H1 (cell line): Measurements from ENCODE around the gene VIPR2. TPM values are rescaled to one million over a fixed set of nuclear protein-coding genes. Genes with fewer than 3 reads are reported as not detected.

Source experiments
- CTCF ChIA-PET: fragments of 300-600 bp; sonication (Branson Sonifier 250); formaldehyde crosslinking; loops from one replicate; lab custom pipeline; 2021; ENCODE audit not compliant: partially characterized antibody; lab: Charles Lee
- POLR2A ChIA-PET: fragments of 300-600 bp; sonication (Branson Sonifier 250); formaldehyde crosslinking; loops from one replicate; lab custom pipeline; 2021; ENCODE audit warnings: inconsistent platforms; ENCODE audit not compliant: partially characterized antibody; lab: Charles Lee
- DNase-seq, 2 experiments: peaks; one replicate each; pipeline versions ENCODE4 v3.0.0 to v3.0.0-alpha.2; 2010 to 2022; ENCODE audit warnings: low spot score in 2 of 2, low read depth in 1 of 2, mixed read lengths in 1 of 2
- FAIRE-seq: peaks from 2 replicates; lab custom pipeline; 2011; peaks lifted over from hg19 to GRCh38; lab: Jason Lieb, UNC
- H2AFZ ChIP-seq: 2 replicates; pipeline ENCODE4 v1.8.1; 2012; ENCODE audit warnings: low read length, inconsistent platforms
- H2AK5ac ChIP-seq: 2 replicates; pipeline ENCODE4 v1.6.1; 2013; ENCODE audit warnings: low read depth, low read length
- H2BK120ac ChIP-seq: replicated peaks from 2 replicates; pipeline ENCODE3; 2013; ENCODE audit warnings: low read depth, low read length, inconsistent platforms
- H2BK12ac ChIP-seq: 2 replicates; pipeline ENCODE4 v1.6.1; 2013; ENCODE audit warnings: low read depth, low read length
- H2BK15ac ChIP-seq: 2 replicates; pipeline ENCODE4 v1.6.1; 2013; ENCODE audit warnings: low read length
- H2BK20ac ChIP-seq: 2 replicates; pipeline ENCODE4 v1.6.1; 2013; ENCODE audit warnings: low read length
- H2BK5ac ChIP-seq: 2 replicates; pipeline ENCODE4 v1.6.1; 2013; ENCODE audit warnings: low read depth, low read length
- H3K14ac ChIP-seq: 2 replicates; pipeline ENCODE4 v1.6.1; 2013; ENCODE audit warnings: inconsistent platforms; ENCODE audit not compliant: insufficient read length
- H3K18ac ChIP-seq: 2 replicates; pipeline ENCODE4 v1.6.1; 2013; ENCODE audit warnings: low read length; ENCODE audit errors: extremely low read depth
- H3K23ac ChIP-seq: 2 replicates; pipeline ENCODE4 v1.6.1; 2013; ENCODE audit warnings: inconsistent platforms; ENCODE audit not compliant: insufficient read length
- H3K23me2 ChIP-seq: 2 replicates; pipeline ENCODE4 v1.6.1; 2013; ENCODE audit warnings: low read depth, low read length
- H3K27ac ChIP-seq: 2 replicates; pipeline ENCODE4 v1.6.1; 2011; ENCODE audit warnings: low read depth, low read length, inconsistent platforms
- H3K27me3 ChIP-seq, 4 experiments: replicated peaks in 1 of 4; 1 replicate in 1 of 4; 2 replicates in 3 of 4; pipeline versions ENCODE4 v1.6.1 to v1.8.1; 2011 to 2013; ENCODE audit warnings: low read length in 3 of 4, mild to moderate bottlenecking in 3 of 4, inconsistent platforms in 2 of 4, mixed read lengths in 2 of 4, moderate library complexity in 1 of 4; ENCODE audit not compliant: control insufficient read depth in 3 of 4, insufficient read depth in 3 of 4; ENCODE audit errors: extremely low read depth in 1 of 4
- H3K36me3 ChIP-seq, 4 experiments: 2 replicates each; pipeline versions ENCODE4 v1.6.1 to v1.8.1; 2011 to 2013; ENCODE audit warnings: mild to moderate bottlenecking in 4 of 4, low read length in 3 of 4, moderate library complexity in 2 of 4, control low read depth in 1 of 4, inconsistent platforms in 1 of 4; ENCODE audit not compliant: insufficient read depth in 4 of 4, control insufficient read depth in 2 of 4
- H3K4ac ChIP-seq: replicated peaks from 2 replicates; pipeline ENCODE3; 2013; ENCODE audit warnings: low read length, low read depth, mixed read lengths, inconsistent platforms; ENCODE audit not compliant: insufficient read length
- H3K4me1 ChIP-seq, 4 experiments: replicated peaks in 1 of 4; 1 replicate in 1 of 4; 2 replicates in 3 of 4; pipeline versions ENCODE4 v1.6.1 to v1.8.1; 2011 to 2013; ENCODE audit warnings: low read length in 3 of 4, inconsistent platforms in 2 of 4, mixed read lengths in 1 of 4; ENCODE audit not compliant: insufficient read depth in 4 of 4, control insufficient read depth in 3 of 4
- H3K4me2 ChIP-seq, 2 experiments: 2 replicates each; pipeline versions ENCODE4 v1.6.1 to v1.8.1; 2011 to 2013; ENCODE audit warnings: low read depth in 2 of 2, low read length in 2 of 2, control low read depth in 1 of 2, inconsistent platforms in 1 of 2, mild to moderate bottlenecking in 1 of 2; ENCODE audit not compliant: insufficient read depth in 1 of 2
- H3K4me3 ChIP-seq, 4 experiments: fragments of 200-600, 300-600 bp in 1 of 4; sonication (generic), shearing (Covaris generic), sonication (Bioruptor Twin) in 1 of 4; 2 replicates each; pipeline versions ENCODE4 v1.5.1 to v1.8.1; 2011 to 2016; ENCODE audit warnings: low read length in 4 of 4, low read depth in 3 of 4, control low read depth in 2 of 4, inconsistent platforms in 2 of 4, mild to moderate bottlenecking in 2 of 4, mixed read lengths in 1 of 4, moderate library complexity in 1 of 4; ENCODE audit not compliant: insufficient read depth in 2 of 4; ENCODE audit errors: extremely low read depth in 1 of 4
- H3K56ac ChIP-seq: replicated peaks from 2 replicates; pipeline ENCODE3; 2013; ENCODE audit warnings: low read depth, mild to moderate bottlenecking, mixed read lengths, low read length, inconsistent platforms; ENCODE audit not compliant: insufficient read length
- H3K79me1 ChIP-seq: 2 replicates; pipeline ENCODE4 v1.6.1; 2013; ENCODE audit warnings: low read depth, low read length, control low read depth
- H3K79me2 ChIP-seq, 2 experiments: 2 replicates each; pipeline versions ENCODE4 v1.6.1 to v1.8.1; 2012 to 2013; ENCODE audit warnings: low read length in 2 of 2, mild to moderate bottlenecking in 2 of 2, inconsistent platforms in 1 of 2; ENCODE audit not compliant: insufficient read depth in 2 of 2, control insufficient read depth in 1 of 2
- H3K9ac ChIP-seq, 4 experiments: replicated peaks in 1 of 4; 1 replicate in 1 of 4; 2 replicates in 3 of 4; pipeline versions ENCODE4 v1.6.1 to v1.8.1; 2011 to 2013; ENCODE audit warnings: low read depth in 3 of 4, low read length in 3 of 4, control low read depth in 2 of 4, mild to moderate bottlenecking in 2 of 4, moderate library complexity in 2 of 4, inconsistent platforms in 1 of 4; ENCODE audit errors: extremely low read depth in 1 of 4
- H3K9me3 ChIP-seq, 2 experiments: 2 replicates each; pipeline versions ENCODE4 v1.6.1 to v1.8.1; 2012 to 2013; ENCODE audit warnings: mild to moderate bottlenecking in 2 of 2, moderate library complexity in 2 of 2, control low read depth in 1 of 2, inconsistent platforms in 1 of 2, low read depth in 1 of 2, low read length in 1 of 2, mixed read lengths in 1 of 2; ENCODE audit not compliant: insufficient read depth in 2 of 2
- H4K20me1 ChIP-seq, 2 experiments: replicated peaks in 1 of 2; 2 replicates each; pipeline versions ENCODE3 to v1.8.1; 2011 to 2013; ENCODE audit warnings: inconsistent platforms in 2 of 2, low read length in 2 of 2, mild to moderate bottlenecking in 1 of 2; ENCODE audit not compliant: insufficient read depth in 2 of 2, control insufficient read depth in 1 of 2
- H4K5ac ChIP-seq: 2 replicates; pipeline ENCODE4 v1.6.1; 2013; ENCODE audit warnings: low read length, low read depth, mixed read lengths, inconsistent platforms; ENCODE audit not compliant: insufficient read length
- H4K8ac ChIP-seq: 2 replicates; pipeline ENCODE4 v1.8.0; 2013; ENCODE audit warnings: mild to moderate bottlenecking, moderate library complexity, low read length, inconsistent platforms; ENCODE audit not compliant: insufficient read depth; ENCODE audit errors: extremely low read depth
- H4K91ac ChIP-seq: replicated peaks from 2 replicates; pipeline ENCODE3; 2013; ENCODE audit warnings: low read length, mixed read lengths, inconsistent platforms; ENCODE audit not compliant: insufficient read length
- CBX5 ChIP-seq: fragments of 300-800, 300-1000 bp; sonication (generic); IDR thresholded peaks from 2 replicates; pipeline ENCODE4 v1.7.1; 2016; ENCODE audit warnings: antibody characterized with exemption, low read length, low read depth
- CEBPB ChIP-seq: IDR thresholded peaks from 2 replicates; pipeline ENCODE4 v1.6.1; 2012; ENCODE audit warnings: low read depth, low read length
- E2F6 ChIP-seq: IDR thresholded peaks from 2 replicates; pipeline ENCODE4 v1.6.1; 2012; ENCODE audit warnings: inconsistent platforms
- EGR1 ChIP-seq: IDR thresholded peaks from 2 replicates; pipeline ENCODE4 v1.6.1; 2011; ENCODE audit warnings: low read depth, low read length, borderline replicate concordance
- EZH2 ChIP-seq: fragments of 200-600 bp; sonication (generic); IDR thresholded peaks from 2 replicates; pipeline ENCODE4 v1.7.1; 2012; ENCODE audit warnings: low read depth, mild to moderate bottlenecking, moderate library complexity, low read length, inconsistent platforms; ENCODE audit not compliant: severe bottlenecking
- KDM1A ChIP-seq: fragments of 200-600, 300-600 bp; sonication (generic); IDR thresholded peaks from 2 replicates; pipeline ENCODE4 v1.7.1; 2016; ENCODE audit warnings: mild to moderate bottlenecking, low read length, borderline replicate concordance
- POU5F1 ChIP-seq: IDR thresholded peaks from 2 replicates; pipeline ENCODE4 v1.6.1; 2011; ENCODE audit warnings: low read depth, mild to moderate bottlenecking, low read length, moderate library complexity
- SIX5 ChIP-seq: IDR thresholded peaks from 2 replicates; pipeline ENCODE4 v1.6.1; 2011; ENCODE audit warnings: mild to moderate bottlenecking, low read depth, low read length
- SP2 ChIP-seq: IDR thresholded peaks from 2 replicates; pipeline ENCODE4 v1.6.1; 2012; ENCODE audit warnings: mild to moderate bottlenecking, low read length, inconsistent platforms
- TBP ChIP-seq: IDR thresholded peaks from 2 replicates; pipeline ENCODE4 v1.6.1; 2011; ENCODE audit warnings: low read depth, low read length, improper control_type of control experiment
- WGBS, 2 experiments: shearing (Covaris generic) in 1 of 2; methylation state at CpG; one replicate each; pipeline versions ENCODE4 v1.1.6 to v1.1.7; 2013 to 2015; ENCODE audit warnings: low lambda C conversion rate in 2 of 2, mixed read lengths in 2 of 2, inconsistent platforms in 1 of 2, low coverage in 1 of 2, missing lambda C conversion rate in 1 of 2; ENCODE audit not compliant: insufficient replicate concordance in 2 of 2, insufficient coverage in 1 of 2, insufficient read length in 1 of 2; ENCODE audit errors: extremely low coverage in 1 of 2, missing lambda C conversion rate in 1 of 2; 5-methylcytosine and 5-hydroxymethylcytosine counted together
- polyA plus RNA-seq, 7 experiments: library from polyadenylated mRNA; depleted of rRNA in 3 of 7; stranded (reverse) in 5 of 7; unstranded in 2 of 7; fragments of >200 nt in 5 of 7; fragments of 200-250 nt in 2 of 7; gene quantifications; 1 replicate in 5 of 7; 2 replicates in 1 of 7; 4 replicates in 1 of 7; pipeline versions ENCODE4 v1.2.1 to v1.2.3, GENCODE V29; 2011 to 2013; ENCODE audit warnings: missing spikeins in 2 of 7, mixed read lengths in 2 of 7
- total RNA-seq: library from RNA; stranded (reverse); fragmentation: NEBNext Ultra II Directional; extraction: Animal tissue kit (Norgen Biotek cat#: 25700); gene quantifications from 2 replicates; pipeline ENCODE4 v1.2.1, GENCODE V29; 2021
- TF ChIP-seq, protein P1 (sequence below): IDR thresholded peaks from 2 replicates; pipeline ENCODE4 v1.6.1; 2011; ENCODE audit warnings: low read depth, mild to moderate bottlenecking, low read length; ENCODE audit not compliant: insufficient read depth

The VIPR2 gene
- total and polyA plus RNA-seq, 2 of the 8 experiments (the other 6 are each of a cell fraction or from before 2014, with no cell fraction given), result 2.4 to 6.3 TPM

- H3K9me3 ChIP-seq, result no peaks in the 10 kb centered on the region; a peak in 1 of 4 replicates
- no peak overlapping the region for H3K4ac ChIP-seq
- H2BK20ac ChIP-seq, result no peak overlapping the region
- no peak overlapping the region for H2BK120ac ChIP-seq
- H2AFZ ChIP-seq, result no peak overlapping the region
- no peak overlapping the region for H2BK15ac ChIP-seq
- no peaks in the 10 kb centered on the region for H3K27me3 ChIP-seq
- no peaks in the 10 kb centered on the region for H3K79me1 ChIP-seq
- H2BK12ac ChIP-seq, result peak overlapping the region; percentile 68; the same call in 1 of the 2 replicates
- ChIA-PET CTCF (interaction anchor here (0.6 to 2.0 kb wide), 6 partner anchors 10 to 74 kb away, joined by 3 to 10 read pairs (median 5); no protein-coding TSS in a partner anchor), POLR2A (no interaction called here)
- H3K36me3 ChIP-seq, result no peaks in the 10 kb centered on the region
- H3K14ac ChIP-seq, result no peak overlapping the region
- no peak overlapping the region for H3K9ac ChIP-seq
- no peaks in the 10 kb centered on the region for H3K79me2 ChIP-seq
- H4K5ac ChIP-seq, result no peak overlapping the region
- H3K27ac ChIP-seq, result no peak overlapping the region
- no peak overlapping the region for H3K56ac ChIP-seq
- no peak overlapping the region for H3K18ac ChIP-seq
- H3K4me1 ChIP-seq, result peaks cover 1 to 5% (median 3%) of the 10 kb centered on the region in 4 experiments; a peak in 3 of 7 replicates
- no peak overlapping the region for H3K4me3 ChIP-seq
- no peak overlapping the region for H2AK5ac ChIP-seq
- 93% methylated on average over 20 of the region's 20 CpGs; no CpG with 5 or more reads in 1 of the 2 experiments for WGBS, 2 experiments
- no peak overlapping the region for H4K8ac ChIP-seq
- FAIRE-seq, result no peak
- H3K23me2 ChIP-seq, result peaks cover 5% of the 10 kb centered on the region; the same call in 1 of the 2 replicates
- no peak overlapping the region for H4K91ac ChIP-seq
- no peak overlapping the region for H2BK5ac ChIP-seq
- H3K4me2 ChIP-seq, result no peak overlapping the region
- DNase-seq, result no peak
- H4K20me1 ChIP-seq, result no peaks in the 10 kb centered on the region
- H3K23ac ChIP-seq, result no peak overlapping the region
- no peak for TF ChIP-seq SP2
- no peak for TF ChIP-seq E2F6
- TF ChIP-seq POU5F1, result no peak
- no peak for TF ChIP-seq TBP
- TF ChIP-seq, protein P1, sequence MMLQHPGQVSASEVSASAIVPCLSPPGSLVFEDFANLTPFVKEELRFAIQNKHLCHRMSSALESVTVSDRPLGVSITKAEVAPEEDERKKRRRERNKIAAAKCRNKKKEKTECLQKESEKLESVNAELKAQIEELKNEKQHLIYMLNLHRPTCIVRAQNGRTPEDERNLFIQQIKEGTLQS, result no peak
- no peak for TF ChIP-seq CEBPB
- TF ChIP-seq SIX5, result no peak
- no peak for TF ChIP-seq KDM1A
- TF ChIP-seq CBX5, result no peak
- TF ChIP-seq EGR1, result no peak
- no peak for TF ChIP-seq EZH2
Measured at GRCh38 chr7:159014297-159015062, 130.2 kb downstream of the VIPR2 start.
